ENCODE measurements around the gene KIR3DL1.

GRCh38 chr19:54873990-54874389, 57.7 kb downstream of the KIR3DL1 start, which contains the start of gene FCAR:
- no peak for TF ChIP-seq TCF12 (IDR thresholded peaks at IDR 0.05)
- TF ChIP-seq RFX5 (IDR thresholded peaks at IDR 0.05; ENCODE audit: low read length), result no peak
- TF ChIP-seq NFIC (IDR thresholded peaks at IDR 0.05; ENCODE audit: borderline replicate concordance), result no peak
